Effector CD4-positive, alpha-beta T cell (primary cell): Measurements from ENCODE around the gene RAD51D.

ENCODE experiments used
- DNase-seq: peaks from one replicate; pipeline ENCODE4 v3.0.0-alpha.2; 2020

RAD51D gene

GRCh38 chr17:35089586-35090296 is 29.9 kb downstream of the RAD51D start:
- DNase-seq: peak; percentile 35

- DNase-seq: peak; percentile 83
Measured at GRCh38 chr17:35088881-35089585, 30.6 kb downstream of the RAD51D start.

GRCh38 chr17:35088356-35088880 is 31.2 kb downstream of the RAD51D start:
- no peak for DNase-seq

GRCh38 chr17:35087731-35088355 is 31.8 kb downstream of the RAD51D start:
- DNase-seq: no peak

- no peak for DNase-seq
Measured at GRCh38 chr17:35086931-35087573, 32.6 kb downstream of the RAD51D start.

GRCh38 chr17:35086164-35086563 is 33.5 kb downstream of the RAD51D start:
- DNase-seq: no peak

- DNase-seq: no peak
Measured at GRCh38 chr17:35084987-35085386, 34.7 kb downstream of the RAD51D start.

GRCh38 chr17:35083071-35083470 is 36.6 kb downstream of the RAD51D start:
- no peak for DNase-seq

- no peak for DNase-seq
Measured at GRCh38 chr17:35082073-35082657, 37.5 kb downstream of the RAD51D start.

- no peak for DNase-seq
Measured at GRCh38 chr17:35081638-35082037, 38.0 kb downstream of the RAD51D start.

GRCh38 chr17:35080536-35080935 is 39.1 kb downstream of the RAD51D start:
- no peak for DNase-seq

GRCh38 chr17:35079547-35080423 is 39.9 kb downstream of the RAD51D start:
- DNase-seq: no peak

- no peak for DNase-seq
Measured at GRCh38 chr17:35076874-35077273, 42.8 kb downstream of the RAD51D start.

- no peak for DNase-seq
Measured at GRCh38 chr17:35074711-35075707, 44.7 kb downstream of the RAD51D start.

- DNase-seq: no peak
Measured at GRCh38 chr17:35073991-35074627, 45.6 kb downstream of the RAD51D start.

GRCh38 chr17:35073183-35073790 is 46.4 kb downstream of the RAD51D start:
- DNase-seq: no peak

GRCh38 chr17:35069311-35069710 is 50.3 kb downstream of the RAD51D start:
- no peak for DNase-seq

GRCh38 chr17:35068249-35068648 is 51.4 kb downstream of the RAD51D start:
- DNase-seq: no peak

GRCh38 chr17:35065880-35066279 is 53.8 kb downstream of the RAD51D start:
- DNase-seq: no peak
